Fibroblast of the aortic adventitia (primary cell): ENCODE results near the gene ASS1. TPM values are rescaled to one million over a fixed set of nuclear protein-coding genes. Genes with fewer than 3 reads are reported as not detected.

Experiments
- DNase-seq: peaks from one replicate; pipeline ENCODE4 v3.0.0-alpha.2; 2010; ENCODE audit warnings: low read depth
- H3K4me3 ChIP-seq: 2 replicates; pipeline ENCODE4 v1.5.1; 2011; ENCODE audit warnings: low read depth, mild to moderate bottlenecking, control low read depth, low read length, moderate library complexity
- total RNA-seq: library from RNA; depleted of rRNA; stranded (reverse); fragments of >200 nt; gene quantifications from 2 replicates; pipeline ENCODE4 v1.2.3, GENCODE V29; 2012; ENCODE audit warnings: low replicate concordance
- TF ChIP-seq, protein P1 (sequence below): IDR thresholded peaks from 2 replicates; pipeline ENCODE4 v1.5.1; 2011; ENCODE audit warnings: mild to moderate bottlenecking, low read length, control low read depth, inconsistent platforms; ENCODE audit not compliant: insufficient read depth

Gene ASS1
- total RNA-seq, 1 donor: 73.1 TPM

GRCh38 chr9:130526854-130527650 lies 82.3 kb downstream of the ASS1 start:
- DNase-seq: no peak
- no peak overlapping the region for H3K4me3 ChIP-seq
- TF ChIP-seq, protein P1, sequence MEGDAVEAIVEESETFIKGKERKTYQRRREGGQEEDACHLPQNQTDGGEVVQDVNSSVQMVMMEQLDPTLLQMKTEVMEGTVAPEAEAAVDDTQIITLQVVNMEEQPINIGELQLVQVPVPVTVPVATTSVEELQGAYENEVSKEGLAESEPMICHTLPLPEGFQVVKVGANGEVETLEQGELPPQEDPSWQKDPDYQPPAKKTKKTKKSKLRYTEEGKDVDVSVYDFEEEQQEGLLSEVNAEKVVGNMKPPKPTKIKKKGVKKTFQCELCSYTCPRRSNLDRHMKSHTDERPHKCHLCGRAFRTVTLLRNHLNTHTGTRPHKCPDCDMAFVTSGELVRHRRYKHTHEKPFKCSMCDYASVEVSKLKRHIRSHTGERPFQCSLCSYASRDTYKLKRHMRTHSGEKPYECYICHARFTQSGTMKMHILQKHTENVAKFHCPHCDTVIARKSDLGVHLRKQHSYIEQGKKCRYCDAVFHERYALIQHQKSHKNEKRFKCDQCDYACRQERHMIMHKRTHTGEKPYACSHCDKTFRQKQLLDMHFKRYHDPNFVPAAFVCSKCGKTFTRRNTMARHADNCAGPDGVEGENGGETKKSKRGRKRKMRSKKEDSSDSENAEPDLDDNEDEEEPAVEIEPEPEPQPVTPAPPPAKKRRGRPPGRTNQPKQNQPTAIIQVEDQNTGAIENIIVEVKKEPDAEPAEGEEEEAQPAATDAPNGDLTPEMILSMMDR: no peak

DNA sequence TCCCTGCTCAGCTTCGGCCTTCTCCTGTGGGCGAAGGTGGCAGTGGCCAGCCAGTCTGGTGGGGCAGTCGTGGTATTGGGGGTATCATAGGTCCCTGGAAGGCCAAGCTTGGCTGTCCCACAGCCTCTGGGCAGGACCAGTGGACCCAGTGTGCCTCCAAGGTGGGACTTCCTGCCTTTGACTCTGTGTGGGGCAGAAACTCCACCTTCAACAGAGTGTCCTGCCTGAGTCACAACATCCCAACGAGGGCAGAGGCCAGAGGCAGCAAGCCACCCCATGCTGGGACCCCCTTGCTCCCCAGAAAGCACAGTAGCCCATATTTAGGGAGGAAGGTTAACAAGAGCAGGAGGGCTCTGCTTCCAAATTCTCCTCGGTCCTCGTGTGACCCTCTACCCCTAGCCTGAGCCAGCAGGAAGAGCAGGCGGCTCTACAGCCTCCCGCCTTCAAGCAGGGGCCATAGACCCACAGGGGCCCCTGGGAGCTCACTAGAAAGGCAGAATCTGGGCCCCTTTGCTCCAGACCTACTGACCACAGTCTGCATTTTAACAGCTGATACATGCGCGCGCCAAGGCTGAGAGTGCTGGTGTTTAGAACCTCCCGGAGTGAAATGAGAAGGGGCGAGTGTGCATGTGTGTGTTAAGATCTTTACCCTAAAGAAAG lies 83.0 kb downstream of the ASS1 start:
- DNase-seq: no peak
- H3K4me3 ChIP-seq: no peak overlapping the region
- TF ChIP-seq, protein P1: no peak

DNA sequence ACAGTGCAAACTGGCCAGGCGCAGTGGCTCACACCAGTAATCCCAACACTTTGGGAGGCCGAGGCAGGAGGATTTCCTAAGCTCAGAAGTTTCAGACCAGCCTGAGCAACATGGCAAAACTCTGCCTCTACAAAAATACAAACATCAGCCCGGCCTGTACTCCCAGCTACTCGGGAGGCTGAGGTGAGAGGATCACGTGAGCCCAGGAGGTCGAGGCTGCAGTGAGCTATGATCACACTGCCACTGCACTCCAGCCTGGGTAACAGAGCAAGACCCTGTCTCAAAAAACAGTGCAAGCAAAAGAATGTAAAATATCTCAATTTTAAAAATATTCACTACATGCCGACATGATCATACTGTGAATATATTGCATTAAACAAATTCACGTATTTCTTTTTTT lies 83.9 kb downstream of the ASS1 start:
- no peak overlapping the region for H3K4me3 ChIP-seq
- no peak for DNase-seq
- TF ChIP-seq, protein P1: no peak

GRCh38 chr9:130530938-130531337 lies 86.2 kb downstream of the ASS1 start:
- H3K4me3 ChIP-seq: no peak overlapping the region
- TF ChIP-seq, protein P1: no peak
- peak; percentile 80 for DNase-seq

GRCh38 chr9:130531670-130532069 lies 86.9 kb downstream of the ASS1 start:
- TF ChIP-seq, protein P1: no peak
- H3K4me3 ChIP-seq: no peak overlapping the region
- DNase-seq: no peak

DNA sequence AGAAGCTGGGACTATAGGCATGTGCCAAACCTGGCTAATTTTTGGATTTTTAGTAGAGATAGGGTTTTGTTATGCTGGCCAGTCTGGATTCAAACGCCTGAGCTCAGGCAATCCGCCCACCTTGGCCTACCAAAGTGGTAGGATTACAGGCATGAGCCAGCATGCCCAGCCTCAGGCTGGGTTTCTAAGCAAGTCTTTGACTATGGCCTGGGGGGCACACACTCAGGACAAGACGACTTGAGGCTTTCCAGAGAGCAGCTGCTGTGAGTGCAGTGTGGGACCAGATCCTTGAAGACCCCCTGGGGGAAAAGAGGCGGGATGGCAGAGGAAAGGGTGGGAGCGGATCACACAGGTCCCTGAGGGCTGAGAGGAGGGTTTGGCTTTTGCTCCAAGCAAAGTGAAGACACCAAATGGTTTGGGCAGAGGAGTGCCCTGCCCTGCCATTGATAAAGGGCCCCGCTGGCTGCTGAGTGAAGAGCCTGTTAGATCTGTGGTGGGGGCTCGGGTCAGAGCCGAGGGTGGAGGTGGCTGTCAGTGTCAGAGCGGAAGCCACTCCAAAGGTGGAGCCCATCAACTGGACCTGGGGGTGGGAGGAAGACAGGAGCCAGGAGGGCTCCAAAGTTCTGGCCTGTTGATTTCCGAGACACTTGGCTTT lies 87.8 kb downstream of the ASS1 start:
- no peak for DNase-seq
- TF ChIP-seq, protein P1: no peak
- H3K4me3 ChIP-seq: no peak overlapping the region
